Liver (tissue), 3 donors: ENCODE data around the gene AKAP12.

Experiments used
- ATF3 ChIP-seq: IDR thresholded peaks from 2 replicates; pipeline ENCODE4 v1.6.1; 2016; ENCODE audit warnings: antibody characterized with exemption
- CTCF ChIP-seq: fragments of 150-350 bp; IDR thresholded peaks from 2 replicates; pipeline ENCODE4 v1.5.1; 2017; ENCODE audit warnings: improper control_type of control experiment, low read depth, low read length; ENCODE audit not compliant: missing input control
- EGR1 ChIP-seq, 2 donors: IDR thresholded peaks; 2 replicates each; pipeline ENCODE4 v1.6.1; 2016 to 2018; ENCODE audit warnings: antibody characterized with exemption in 2 of 2, low read depth in 2 of 2
- GABPA ChIP-seq, 2 donors: IDR thresholded peaks in 1 of 2; conservative IDR thresholded peaks in 1 of 2; 2 replicates each; pipeline ENCODE4 v1.6.1; 2016; ENCODE audit warnings: antibody characterized with exemption in 2 of 2, mild to moderate bottlenecking in 1 of 2, moderate library complexity in 1 of 2
- JUND ChIP-seq, 2 donors: IDR thresholded peaks; 2 replicates each; pipeline ENCODE4 v1.6.1; 2016; ENCODE audit warnings: antibody characterized with exemption in 2 of 2
- MAX ChIP-seq: IDR thresholded peaks from 2 replicates; pipeline ENCODE4 v1.6.1; 2016; ENCODE audit warnings: antibody characterized with exemption
- NR2F2 ChIP-seq: IDR thresholded peaks from 2 replicates; pipeline ENCODE4 v1.6.1; 2016; ENCODE audit warnings: antibody characterized with exemption
- RAD21 ChIP-seq, 2 donors: IDR thresholded peaks; 2 replicates each; pipeline ENCODE4 v1.6.1; 2016; ENCODE audit warnings: antibody characterized with exemption in 2 of 2, mild to moderate bottlenecking in 2 of 2
- REST ChIP-seq: IDR thresholded peaks from 2 replicates; pipeline ENCODE4 v1.6.1; 2016; ENCODE audit warnings: antibody characterized with exemption, mild to moderate bottlenecking
- RXRA ChIP-seq, 2 donors: IDR thresholded peaks; 2 replicates each; pipeline ENCODE4 v1.6.1; 2017 to 2018; ENCODE audit warnings: antibody characterized with exemption in 2 of 2, mild to moderate bottlenecking in 1 of 2
- SP1 ChIP-seq: IDR thresholded peaks from 2 replicates; pipeline ENCODE4 v1.6.1; 2018; ENCODE audit warnings: antibody characterized with exemption, mild to moderate bottlenecking
- TAF1 ChIP-seq: conservative IDR thresholded peaks from 2 replicates; pipeline ENCODE4 v1.6.1; 2016; ENCODE audit warnings: antibody characterized with exemption, mild to moderate bottlenecking
- ZBTB33 ChIP-seq: IDR thresholded peaks from 2 replicates; pipeline ENCODE4 v1.6.1; 2016; ENCODE audit warnings: antibody characterized with exemption
- donor health status: healthy.
- donor health status: healthy.

GRCh38 chr6:151265282-151265681 is 25.5 kb downstream of the AKAP12 start:
- TF ChIP-seq CTCF: no peak
- no peak for TF ChIP-seq RAD21 (IDR thresholded peaks at IDR 0.05)
- no peak for TF ChIP-seq MAX
- TF ChIP-seq RXRA (IDR thresholded peaks at IDR 0.05): no peak
- no peak for TF ChIP-seq EGR1 (IDR thresholded peaks at IDR 0.05; ENCODE audit: low read depth in 2 of 2)
- no peak for TF ChIP-seq JUND (IDR thresholded peaks at IDR 0.05)
- TF ChIP-seq TAF1: no peak
- no peak for TF ChIP-seq REST
- TF ChIP-seq NR2F2: no peak
- no peak for TF ChIP-seq ATF3
- TF ChIP-seq GABPA (IDR thresholded peaks at IDR 0.05 in 1 of 2, conservative IDR thresholded peaks at IDR 0.05 in 1 of 2): no peak
- no peak for TF ChIP-seq SP1
- TF ChIP-seq ZBTB33: no peak
